ENCODE data around the gene THUMPD3.

The THUMPD3 gene

GRCh38 chr3:9415485-9416138, 52.8 kb downstream of the THUMPD3 start:
- FAIRE-seq, result no peak
- DNase-seq (ENCODE audit: insufficient read length, low spot score), result no peak

GRCh38 chr3:9416139-9416780, 53.4 kb downstream of the THUMPD3 start:
- FAIRE-seq (no peak), DNase-seq (ENCODE audit: insufficient read length, low spot score) (no peak)

GRCh38 chr3:9420850-9421549, 58.1 kb downstream of the THUMPD3 start:
- DNase-seq (ENCODE audit: insufficient read length, low spot score), result no peak
- FAIRE-seq, result no peak

GRCh38 chr3:9422712-9423424, 60.0 kb downstream of the THUMPD3 start:
- DNase-seq (ENCODE audit: insufficient read length, low spot score) (no peak), FAIRE-seq (peak; percentile 28)

- no peak for FAIRE-seq
- DNase-seq (ENCODE audit: insufficient read length, low spot score), result no peak
Measured at GRCh38 chr3:9428411-9428810, 65.6 kb downstream of the THUMPD3 start.

- DNase-seq (ENCODE audit: insufficient read length, low spot score) (no peak), FAIRE-seq (no peak)
Measured at GRCh38 chr3:9430733-9431132, 67.9 kb downstream of the THUMPD3 start.

GRCh38 chr3:9433627-9434521, 71.0 kb downstream of the THUMPD3 start:
- no peak for FAIRE-seq
- no peak for DNase-seq (ENCODE audit: insufficient read length, low spot score)

GRCh38 chr3:9435316-9435715, 72.5 kb downstream of the THUMPD3 start:
- FAIRE-seq (no peak), DNase-seq (ENCODE audit: insufficient read length, low spot score) (no peak)
